ENCODE data around the gene PRF1.

Gene PRF1

GRCh38 chr10:70558871-70559810, 43.4 kb downstream of the PRF1 start:
- peak; percentile 58 for DNase-seq

GRCh38 chr10:70558295-70558694, 44.2 kb downstream of the PRF1 start:
- no peak for DNase-seq

- no peak for DNase-seq
Measured at GRCh38 chr10:70557876-70558275, 44.7 kb downstream of the PRF1 start.

GRCh38 chr10:70557086-70557845, 45.3 kb downstream of the PRF1 start:
- DNase-seq, result no peak

- no peak for DNase-seq
Measured at GRCh38 chr10:70555371-70555770, 47.2 kb downstream of the PRF1 start.

- no peak for DNase-seq
Measured at GRCh38 chr10:70552586-70552985, 50.0 kb downstream of the PRF1 start.

GRCh38 chr10:70551971-70552422, 50.5 kb downstream of the PRF1 start:
- no peak for DNase-seq

GRCh38 chr10:70551466-70551865, 51.1 kb downstream of the PRF1 start:
- no peak for DNase-seq

- no peak for DNase-seq
Measured at GRCh38 chr10:70550459-70550858, 52.1 kb downstream of the PRF1 start.

GRCh38 chr10:70549962-70550458, 52.5 kb downstream of the PRF1 start:
- DNase-seq, result peak; percentile 57

GRCh38 chr10:70549351-70549961, 53.1 kb downstream of the PRF1 start:
- no peak for DNase-seq
